Measurements from ENCODE around the gene NUCKS1.

Gene NUCKS1, protein sequence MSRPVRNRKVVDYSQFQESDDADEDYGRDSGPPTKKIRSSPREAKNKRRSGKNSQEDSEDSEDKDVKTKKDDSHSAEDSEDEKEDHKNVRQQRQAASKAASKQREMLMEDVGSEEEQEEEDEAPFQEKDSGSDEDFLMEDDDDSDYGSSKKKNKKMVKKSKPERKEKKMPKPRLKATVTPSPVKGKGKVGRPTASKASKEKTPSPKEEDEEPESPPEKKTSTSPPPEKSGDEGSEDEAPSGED

DNA sequence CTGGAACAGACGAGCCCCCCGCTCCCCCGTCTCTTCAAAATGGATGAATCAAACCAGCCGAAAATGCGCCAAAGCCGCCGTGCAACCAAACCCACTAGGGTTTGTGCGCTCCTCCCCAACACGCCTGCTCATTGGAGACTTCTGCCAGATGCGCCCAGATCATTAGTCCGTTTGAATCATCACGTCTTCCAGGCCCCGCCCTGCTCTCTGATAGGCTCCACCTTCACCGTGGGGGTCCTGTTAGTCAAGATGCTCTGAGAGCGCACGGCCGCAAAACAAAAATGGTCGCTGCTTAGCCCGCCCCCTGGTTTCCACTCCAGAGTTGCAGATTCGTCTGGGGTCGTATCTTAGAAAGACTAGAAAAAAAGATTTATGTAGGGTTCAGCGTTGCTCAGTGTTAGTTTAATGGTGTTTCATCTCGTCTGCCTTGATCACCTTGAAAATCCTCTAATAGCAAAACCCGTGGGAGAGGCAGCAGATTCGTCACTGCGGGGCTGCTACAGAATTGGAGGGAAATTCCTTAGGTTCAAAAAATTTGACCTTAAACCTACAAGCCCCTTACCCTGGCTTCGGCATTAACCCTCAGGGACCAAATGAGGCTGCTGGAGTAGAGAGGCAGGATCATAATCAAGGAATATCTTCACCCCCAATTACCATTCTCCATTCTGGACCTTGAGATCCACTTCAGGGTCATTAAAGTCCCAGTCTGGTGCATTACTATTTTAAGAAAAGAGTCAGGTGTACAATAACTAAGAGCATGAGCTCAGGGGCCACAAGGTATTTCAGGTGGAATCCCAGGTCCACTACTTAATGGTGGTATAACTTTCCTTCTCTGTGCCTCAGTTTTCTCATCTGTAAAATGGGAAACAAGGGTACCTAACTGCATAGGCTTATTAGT is at the start of gene NUCKS1:
NUCKS1 (minus strand) TSS at position 45 of the 898 bp plus-strand sequence. CDS start 209 bp downstream, outside the sequence.
- DNase-seq: peak; percentile 100

GRCh38 chr1:205798577-205798976 is 48.6 kb upstream of the NUCKS1 start:
- DNase-seq: no peak

- no peak for DNase-seq
These were observed 47.2 kb upstream of the NUCKS1 start for GRCh38 chr1:205797168-205797567.

GRCh38 chr1:205794011-205794730 is 44.2 kb upstream of the NUCKS1 start:
- no peak for DNase-seq

GRCh38 chr1:205792961-205793673 is 43.1 kb upstream of the NUCKS1 start:
- no peak for DNase-seq

- DNase-seq: no peak
These were observed 42.5 kb upstream of the NUCKS1 start for GRCh38 chr1:205792481-205792881.

DNA sequence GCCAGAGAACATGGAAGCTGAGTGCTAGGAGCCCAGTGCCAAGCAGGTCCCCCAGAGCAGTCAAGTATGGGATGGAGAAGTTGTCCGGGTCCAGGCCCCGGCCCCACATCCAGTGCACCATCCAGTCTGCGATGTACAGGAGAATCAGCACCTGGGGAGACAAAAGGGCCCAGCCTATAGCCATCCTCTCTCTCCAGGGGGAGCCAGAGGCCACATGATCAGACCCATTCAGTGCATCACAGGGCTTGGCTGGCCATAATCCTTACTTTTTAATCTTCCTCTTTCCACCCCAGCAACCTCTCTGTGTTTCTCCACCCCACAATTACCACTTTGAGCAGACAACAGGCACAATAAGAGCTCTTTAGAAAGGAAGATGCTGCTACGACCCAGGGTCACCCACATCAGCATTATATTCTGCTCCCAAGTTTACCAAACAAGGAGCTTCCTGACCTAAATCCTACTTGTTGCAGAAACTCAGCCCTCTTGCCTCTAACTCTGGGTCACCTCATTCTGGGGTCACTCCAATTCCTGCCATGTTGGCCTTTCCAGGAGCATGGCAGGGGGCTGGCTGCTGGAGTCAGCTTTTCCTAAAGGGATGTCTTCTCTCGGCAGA is 41.7 kb upstream of the NUCKS1 start:
- DNase-seq: no peak

GRCh38 chr1:205787287-205787916 is 37.4 kb upstream of the NUCKS1 start:
- no peak for DNase-seq

DNA sequence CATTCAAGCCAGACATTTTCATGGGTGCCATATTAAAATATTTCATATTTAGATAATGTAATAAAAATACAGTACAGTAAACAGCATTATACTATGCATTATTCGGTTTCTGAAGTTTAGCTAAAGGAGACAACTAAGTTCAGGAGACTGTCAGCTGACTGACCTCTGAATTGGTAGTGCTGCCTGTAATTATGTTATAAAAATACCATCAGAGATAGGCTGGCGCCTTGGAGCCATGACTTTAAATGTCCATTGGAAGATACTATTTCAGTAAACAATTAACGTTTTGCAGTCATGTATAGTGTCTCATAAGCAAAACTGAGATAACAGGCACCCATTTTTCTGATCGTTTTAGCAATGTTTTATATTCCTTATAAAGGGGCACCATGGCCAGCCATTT is 36.6 kb upstream of the NUCKS1 start:
- no peak for DNase-seq

- no peak for DNase-seq
These were observed 35.5 kb upstream of the NUCKS1 start for GRCh38 chr1:205785446-205785845.

- no peak for DNase-seq
These were observed 33.9 kb upstream of the NUCKS1 start for GRCh38 chr1:205783904-205784303.

DNA sequence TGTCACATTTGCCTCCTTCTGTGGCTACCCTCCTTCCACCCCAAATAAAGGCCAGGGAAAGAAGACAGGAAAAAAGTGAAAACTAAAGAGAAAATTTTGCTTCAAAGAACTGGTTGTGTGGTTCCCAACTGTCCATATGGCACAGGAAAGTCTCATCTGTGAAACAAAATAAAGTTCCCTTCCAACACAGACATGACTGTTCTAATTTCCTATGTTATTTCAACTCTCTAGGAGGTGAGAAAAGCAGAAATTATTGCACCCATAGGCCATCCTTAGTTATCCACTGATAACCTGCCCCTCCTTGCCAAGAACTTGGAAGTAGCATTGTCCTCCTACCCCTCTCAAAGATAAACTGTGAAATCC is 33.4 kb upstream of the NUCKS1 start:
- DNase-seq: no peak

DNA sequence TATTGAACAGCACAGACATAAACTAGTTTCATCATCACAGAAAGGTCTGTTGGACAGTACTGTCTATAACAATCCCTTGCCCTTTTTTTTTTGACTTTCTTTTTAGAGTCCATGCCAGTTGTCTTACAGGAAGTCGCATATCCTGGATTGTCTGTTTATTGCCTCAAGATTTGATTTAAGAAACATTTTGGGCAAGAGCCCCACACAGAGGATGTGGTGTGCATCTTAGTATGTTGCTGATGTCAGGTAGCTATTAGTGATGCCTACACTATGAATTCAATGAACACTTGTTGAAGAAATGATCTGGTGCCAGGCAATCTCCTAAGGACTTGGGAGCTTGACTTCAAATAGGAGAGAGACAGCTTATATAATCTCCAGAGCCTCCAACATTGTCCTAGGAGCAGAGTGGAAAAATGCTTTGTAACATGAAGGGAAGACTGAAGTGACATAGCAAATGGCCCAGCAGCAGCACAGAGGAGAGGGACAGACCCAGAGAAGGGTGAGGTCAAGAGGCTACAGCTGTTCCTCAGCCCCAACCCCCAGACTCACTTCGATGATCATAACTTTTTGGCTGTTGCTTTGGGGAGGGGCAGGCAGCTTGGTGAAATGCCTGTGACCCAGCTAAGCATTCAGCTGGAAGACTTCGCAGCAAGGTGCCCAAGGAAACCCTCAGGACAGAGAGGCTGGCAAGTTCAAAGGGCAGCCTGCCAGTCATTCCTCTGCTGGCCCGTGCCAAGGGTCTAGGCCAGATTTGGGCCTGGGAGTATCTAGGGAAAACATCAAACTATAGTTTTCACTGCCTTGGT is 32.8 kb upstream of the NUCKS1 start:
- DNase-seq: no peak

GRCh38 chr1:205780335-205780734 is 30.4 kb upstream of the NUCKS1 start:
- no peak for DNase-seq

DNA sequence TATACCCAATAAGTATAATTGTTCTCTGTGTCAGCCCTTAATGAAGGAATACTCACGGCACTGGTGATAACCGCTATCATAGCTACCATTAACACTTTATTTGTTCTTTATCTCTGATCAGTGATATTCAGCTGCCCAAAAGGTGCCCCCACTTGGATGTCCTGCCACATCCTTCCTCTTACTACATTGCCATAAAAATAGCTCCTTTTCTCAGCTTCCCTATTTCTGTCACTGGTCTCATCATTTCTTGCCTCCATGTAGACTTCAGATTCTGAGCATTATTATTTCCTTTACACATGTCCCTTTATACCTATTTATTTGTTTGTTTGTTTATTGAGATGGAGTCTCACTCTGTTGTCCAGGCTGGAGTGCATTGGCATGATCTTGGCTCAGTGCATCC is 28.0 kb upstream of the NUCKS1 start:
- DNase-seq: no peak

GRCh38 chr1:205775717-205776056 is 25.7 kb upstream of the NUCKS1 start:
- DNase-seq: no peak

- peak; percentile 87 for DNase-seq
These were observed 25.2 kb upstream of the NUCKS1 start, which contains the start of gene RAB29 for GRCh38 chr1:205775015-205775716. TSS of gene RAB29 (minus strand) at chr1:205775482. CDS start at chr1:205774956, 526 bp downstream.

- DNase-seq: no peak
These were observed 24.4 kb upstream of the NUCKS1 start for GRCh38 chr1:205774198-205775014.

- DNase-seq: no peak
These were observed 22.6 kb upstream of the NUCKS1 start for GRCh38 chr1:205772607-205773032.

DNA sequence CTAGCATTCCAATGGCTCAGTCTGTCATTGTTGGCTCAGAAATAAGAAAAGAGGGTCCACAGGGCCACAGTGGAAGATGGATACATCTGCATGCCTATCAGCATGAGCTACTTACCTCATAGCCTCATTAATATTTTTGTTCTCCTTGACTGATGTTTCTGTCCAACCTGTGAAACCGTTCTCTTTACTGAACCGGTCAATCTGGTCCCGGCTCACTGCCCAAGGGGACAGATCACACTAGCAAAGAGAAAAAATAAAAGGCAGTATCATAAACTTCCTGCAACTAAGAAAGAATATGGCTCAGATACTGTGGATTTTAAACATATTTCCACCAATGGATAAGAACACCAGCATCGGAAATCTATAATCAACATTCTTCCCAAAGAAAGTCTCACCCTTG is 20.6 kb upstream of the NUCKS1 start:
- DNase-seq: no peak
